BLaER1 (cell line): ENCODE data around the gene GATD1.

Source experiments
- H3K27ac ChIP-seq: shearing (Covaris generic); formaldehyde crosslinking; 2 replicates; pipeline ENCODE4 v1.8.1; 2022
- H3K27me3 ChIP-seq: shearing (Covaris generic); formaldehyde crosslinking; 2 replicates; pipeline ENCODE4 v1.8.1; 2022
- H3K36me3 ChIP-seq: shearing (Covaris generic); formaldehyde crosslinking; 2 replicates; pipeline ENCODE4 v1.8.1; 2022
- H3K4me1 ChIP-seq: shearing (Covaris generic); formaldehyde crosslinking; 2 replicates; pipeline ENCODE4 v1.8.1; 2022
- H3K4me2 ChIP-seq: shearing (Covaris generic); formaldehyde crosslinking; 2 replicates; pipeline ENCODE4 v1.8.1; 2022
- H3K4me3 ChIP-seq: shearing (Covaris generic); formaldehyde crosslinking; 2 replicates; pipeline ENCODE4 v1.8.1; 2022
- H3K9ac ChIP-seq: shearing (Covaris generic); formaldehyde crosslinking; 2 replicates; pipeline ENCODE4 v1.8.1; 2022
- H3K9me3 ChIP-seq: shearing (Covaris generic); formaldehyde crosslinking; 2 replicates; pipeline ENCODE4 v1.8.1; 2022
- H4K20me1 ChIP-seq: shearing (Covaris generic); formaldehyde crosslinking; 2 replicates; pipeline ENCODE4 v1.8.1; 2022
- Cebpa-rat ChIP-seq: shearing (Covaris generic); IDR thresholded peaks from 2 replicates; pipeline ENCODE4 v1.8.1; 2022

The GATD1 gene

DNA sequence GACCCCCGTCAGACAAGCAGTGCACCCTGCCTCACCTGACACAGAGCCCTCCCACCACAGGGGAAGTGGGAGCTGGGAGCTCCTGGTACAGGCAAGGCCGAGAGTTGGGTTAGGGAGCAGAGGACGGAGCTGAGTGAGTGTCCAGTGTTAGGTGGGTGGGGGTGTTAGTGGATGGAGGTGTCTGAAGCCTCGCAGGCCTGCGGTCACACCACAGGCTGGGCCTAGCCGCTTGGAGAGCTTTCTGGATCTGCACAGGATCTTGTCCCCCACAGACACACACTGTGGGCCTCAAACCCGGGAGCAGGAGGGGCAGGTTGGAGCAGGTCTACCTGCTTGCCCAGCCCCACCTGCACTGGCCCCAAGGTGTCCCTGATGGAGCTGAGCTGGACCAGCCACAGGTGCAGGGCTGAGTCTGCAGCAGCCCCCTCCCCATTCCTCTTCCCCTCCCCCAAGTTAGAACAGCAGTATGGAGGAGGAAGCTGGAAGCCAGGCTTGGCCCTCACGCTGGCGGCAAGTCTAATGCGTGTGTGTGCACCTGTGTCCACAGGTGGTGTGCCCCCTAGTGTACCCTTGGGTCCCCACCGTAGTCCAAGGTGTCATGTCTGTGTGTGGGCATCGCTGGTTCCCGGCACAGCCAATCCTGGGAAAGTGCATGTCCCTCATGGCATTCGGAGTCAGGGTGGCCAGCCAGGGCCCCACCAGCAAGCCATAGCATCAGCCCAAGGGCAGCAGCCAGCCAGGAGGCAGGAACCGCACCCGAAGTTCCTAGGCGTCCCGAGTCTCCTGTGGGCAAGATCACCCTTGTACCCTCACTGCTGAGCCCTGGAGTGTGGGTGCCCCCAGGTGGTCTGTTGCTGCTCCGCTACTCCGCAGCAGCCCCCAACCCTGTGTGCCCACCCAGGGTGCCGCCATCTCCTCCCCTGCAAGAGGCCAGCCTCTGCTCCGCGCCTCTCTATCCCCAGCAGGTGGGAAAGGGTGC lies 2.0 kb upstream of the GATD1 start:
- TF ChIP-seq Cebpa-rat: no peak
- Histone ChIP-seq H3K27me3 (no peaks in the 10 kb centered on the region), H3K4me1 (peaks cover 79% of the 10 kb centered on the region), H3K9ac (no peak overlapping the region), H3K4me3 (no peak overlapping the region), H3K4me2 (peak overlapping the region; percentile 87), H3K27ac (no peak overlapping the region), H3K36me3 (peaks cover 52% of the 10 kb centered on the region), H3K9me3 (no peaks in the 10 kb centered on the region), H4K20me1 (peaks cover 40% of the 10 kb centered on the region)

GRCh38 chr11:776561-777287 lies 563 bp downstream of the GATD1 start:
- peak overlapping the region; percentile 89 for H3K9ac ChIP-seq

GRCh38 chr11:776263-776560 lies 1.1 kb downstream of the GATD1 start:
- no peaks in the 10 kb centered on the region for H3K27me3 ChIP-seq
- TF ChIP-seq Cebpa-rat: no peak
- H4K20me1 ChIP-seq: peaks cover 62% of the 10 kb centered on the region
- H3K27ac ChIP-seq: peak overlapping the region; percentile 80
- H3K4me2 ChIP-seq: peak overlapping the region; percentile 96
- no peaks in the 10 kb centered on the region for H3K9me3 ChIP-seq
- peak overlapping the region; percentile 79 for H3K4me3 ChIP-seq
- H3K36me3 ChIP-seq: peaks cover 62% of the 10 kb centered on the region
- peak overlapping the region; percentile 89 for H3K9ac ChIP-seq
- peaks cover 62% of the 10 kb centered on the region for H3K4me1 ChIP-seq

More at GRCh38 chr11:776561-777287, 563 bp downstream of the GATD1 start:
- Histone ChIP-seq H3K9me3 (no peaks in the 10 kb centered on the region), H3K27me3 (no peaks in the 10 kb centered on the region), H3K4me1 (peaks cover 67% of the 10 kb centered on the region), H3K4me3 (peak overlapping the region; percentile 79), H3K36me3 (peaks cover 58% of the 10 kb centered on the region), H4K20me1 (peaks cover 58% of the 10 kb centered on the region), H3K4me2 (peak overlapping the region; percentile 96), H3K27ac (peak overlapping the region; percentile 80)
- TF ChIP-seq Cebpa-rat: no peak

GRCh38 chr11:774873-775592 lies 2.3 kb downstream of the GATD1 start:
- Histone ChIP-seq H3K4me2 (peak overlapping the region; percentile 96), H3K4me1 (peaks cover 51% of the 10 kb centered on the region), H3K4me3 (no peak overlapping the region), H3K27ac (no peak overlapping the region), H3K27me3 (no peaks in the 10 kb centered on the region), H3K9ac (peak overlapping the region; percentile 89; the same call in 1 of the 2 replicates), H3K9me3 (no peaks in the 10 kb centered on the region), H3K36me3 (peaks cover 68% of the 10 kb centered on the region), H4K20me1 (peaks cover 74% of the 10 kb centered on the region)
- no peak for TF ChIP-seq Cebpa-rat

GRCh38 chr11:773830-774229 lies 3.5 kb downstream of the GATD1 start:
- H4K20me1 ChIP-seq: peaks cover 80% of the 10 kb centered on the region
- H3K4me1 ChIP-seq: peaks cover 39% of the 10 kb centered on the region
- peaks cover 65% of the 10 kb centered on the region for H3K36me3 ChIP-seq
- 0 out of 2 replicates have a peak overlapping the region, but pooled peaks have one; percentile 35 for H3K27ac ChIP-seq
- H3K4me2 ChIP-seq: peak overlapping the region; percentile 14; the same call in 1 of the 2 replicates
- H3K9ac ChIP-seq: peak overlapping the region; percentile 43
- H3K9me3 ChIP-seq: no peaks in the 10 kb centered on the region
- TF ChIP-seq Cebpa-rat: no peak
- H3K4me3 ChIP-seq: no peak overlapping the region
- no peaks in the 10 kb centered on the region for H3K27me3 ChIP-seq

DNA sequence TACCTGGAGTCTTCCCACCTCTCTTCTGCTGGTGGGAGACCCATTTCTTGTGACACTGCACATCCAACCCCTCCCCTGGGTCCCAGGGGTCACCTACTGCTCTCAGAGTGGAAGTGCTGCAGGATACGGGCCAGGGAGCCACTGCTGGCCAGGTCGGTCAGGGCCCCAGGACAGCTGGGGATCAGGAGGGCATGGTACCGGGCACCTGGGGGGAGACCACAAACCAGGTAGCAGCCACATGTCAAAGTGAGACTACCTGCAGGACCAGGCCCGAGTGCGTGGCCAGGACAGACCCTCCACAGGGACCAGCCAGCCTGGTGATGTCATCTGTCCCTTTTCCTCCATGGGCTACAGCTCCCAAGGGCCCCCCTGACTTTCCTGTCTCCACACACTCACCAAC lies 3.9 kb downstream of the GATD1 start:
- Histone ChIP-seq H3K4me1 (peaks cover 35% of the 10 kb centered on the region), H3K9ac (peak overlapping the region; percentile 43; the same call in 1 of the 2 replicates), H3K9me3 (no peaks in the 10 kb centered on the region), H3K27me3 (no peaks in the 10 kb centered on the region), H4K20me1 (peaks cover 82% of the 10 kb centered on the region), H3K27ac (0 out of 2 replicates have a peak overlapping the region, but pooled peaks have one; percentile 35), H3K4me2 (no peak overlapping the region), H3K4me3 (no peak overlapping the region), H3K36me3 (peaks cover 67% of the 10 kb centered on the region)
- no peak for TF ChIP-seq Cebpa-rat

DNA sequence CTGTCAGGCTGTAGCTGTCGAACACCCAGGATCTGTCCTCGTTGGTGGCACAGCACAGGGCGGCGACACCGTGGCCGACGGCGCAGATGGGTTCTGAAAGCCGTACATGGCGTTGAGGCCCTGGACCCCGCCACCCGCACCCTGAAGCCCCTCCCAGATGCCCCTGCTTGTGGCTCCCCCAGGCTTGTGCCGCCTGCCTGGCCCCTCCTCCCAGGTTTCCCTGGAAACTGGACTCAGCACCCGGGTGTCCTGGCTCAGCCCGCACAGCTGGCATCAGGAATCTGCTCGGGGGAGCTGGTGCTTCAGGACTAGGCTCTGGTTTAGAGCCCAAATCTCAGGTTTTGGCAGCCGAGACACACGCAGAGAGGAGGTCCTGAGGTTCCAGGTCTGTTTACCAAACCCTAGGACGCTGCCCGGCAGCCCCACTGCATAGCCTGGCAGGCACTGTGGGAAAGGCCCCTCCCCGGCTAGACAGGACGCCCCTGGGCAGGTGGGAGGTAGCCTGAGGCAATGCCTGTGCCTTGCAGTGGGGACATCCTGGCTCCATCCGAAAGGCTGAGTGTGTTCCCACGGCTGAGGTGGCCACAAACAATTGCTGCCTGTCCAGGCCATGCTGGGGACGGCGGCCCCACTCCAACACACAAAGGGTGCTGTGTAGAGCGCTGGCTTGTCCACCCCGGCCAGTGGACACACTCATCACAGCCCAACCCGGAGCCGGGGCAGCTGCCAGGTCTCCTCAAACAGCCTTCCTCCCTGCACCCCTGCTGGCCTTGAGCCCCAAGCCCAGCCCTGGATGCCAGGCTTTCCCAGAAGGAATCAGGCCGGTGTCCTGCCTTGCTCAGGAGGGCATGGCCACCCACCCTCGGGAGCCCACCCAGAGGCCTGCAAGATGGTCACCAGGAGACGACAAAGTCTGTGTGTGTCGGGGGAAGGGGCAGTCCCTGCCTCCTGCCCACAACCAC lies 4.6 kb downstream of the GATD1 start:
- no peak for TF ChIP-seq Cebpa-rat
- peaks cover 30% of the 10 kb centered on the region for H3K4me1 ChIP-seq
- peaks cover 73% of the 10 kb centered on the region for H3K36me3 ChIP-seq
- H3K4me3 ChIP-seq: no peak overlapping the region
- no peaks in the 10 kb centered on the region for H3K27me3 ChIP-seq
- peaks cover 86% of the 10 kb centered on the region for H4K20me1 ChIP-seq
- H3K27ac ChIP-seq: no peak overlapping the region
- no peaks in the 10 kb centered on the region for H3K9me3 ChIP-seq
- H3K4me2 ChIP-seq: no peak overlapping the region
- no peak overlapping the region for H3K9ac ChIP-seq

DNA sequence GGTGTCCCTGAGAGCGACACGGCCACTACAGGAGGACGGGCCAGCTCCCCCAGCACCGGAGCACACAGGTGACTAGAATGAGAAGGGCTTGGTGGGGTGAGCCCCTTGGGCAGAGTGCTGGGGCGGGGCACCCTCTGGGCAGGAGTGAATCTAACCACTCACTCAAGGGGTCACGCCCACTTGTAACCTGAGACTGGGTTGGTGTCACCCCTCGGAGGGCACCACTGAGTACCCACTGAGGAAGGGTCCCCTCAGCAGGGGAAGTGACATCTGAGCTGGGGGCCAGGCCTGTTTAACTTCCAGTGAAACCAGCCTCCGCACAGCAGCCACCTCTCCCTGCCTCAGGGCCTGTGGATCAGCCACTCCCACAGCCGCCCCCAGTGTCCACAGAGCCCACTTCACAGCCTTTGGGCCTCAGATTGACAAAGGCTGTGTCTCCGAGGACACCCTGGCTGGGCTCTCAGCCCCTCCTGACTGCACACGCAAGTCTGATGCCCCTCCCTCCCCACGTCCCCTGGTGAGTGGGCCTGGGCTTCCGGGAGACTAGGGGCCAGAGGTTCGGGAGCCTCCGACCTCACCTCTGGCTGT lies 5.6 kb downstream of the GATD1 start:
- no peaks in the 10 kb centered on the region for H3K9me3 ChIP-seq
- H3K36me3 ChIP-seq: peaks cover 83% of the 10 kb centered on the region
- H3K4me3 ChIP-seq: no peak overlapping the region
- no peak overlapping the region for H3K9ac ChIP-seq
- peaks cover 30% of the 10 kb centered on the region for H3K4me1 ChIP-seq
- TF ChIP-seq Cebpa-rat: no peak
- no peak overlapping the region for H3K27ac ChIP-seq
- peaks cover 94% of the 10 kb centered on the region for H4K20me1 ChIP-seq
- no peaks in the 10 kb centered on the region for H3K27me3 ChIP-seq
- H3K4me2 ChIP-seq: no peak overlapping the region
